HG03575 (cell line): ENCODE results near the gene BAX.

Source experiments
- ATAC-seq: cut with Tn5 transposase; IDR thresholded peaks from one replicate; pipeline ENCODE4 v1.9.1; 2021; ENCODE audit not compliant: unreplicated experiment, insufficient number of reproducible peaks, low FRiP score; ENCODE audit errors: extremely low read depth

BAX gene

GRCh38 chr19:48959341-48960239 lies 4.9 kb downstream of the BAX start:
- no peak for ATAC-seq

GRCh38 chr19:48961051-48961649 lies 6.5 kb downstream of the BAX start:
- no peak for ATAC-seq

- ATAC-seq, result no peak
Measured at GRCh38 chr19:48961673-48962028, 7.0 kb downstream of the BAX start.

GRCh38 chr19:48962029-48962848 lies 7.6 kb downstream of the BAX start:
- ATAC-seq, result no peak

- ATAC-seq, result no peak
Measured at GRCh38 chr19:48962849-48963165, 8.1 kb downstream of the BAX start.

GRCh38 chr19:48963371-48964204 lies 8.9 kb downstream of the BAX start:
- ATAC-seq, result no peak

GRCh38 chr19:48964205-48965039 lies 9.7 kb downstream of the BAX start:
- no peak for ATAC-seq

GRCh38 chr19:48965040-48965805 lies 10.5 kb downstream of the BAX start, which contains the start of gene FTL:
Gene FTL, plus strand, starts transcription at chr19:48965309. Its CDS starts 199 bp downstream, at chr19:48965508.
- ATAC-seq, result no peak

- ATAC-seq, result no peak
Measured at GRCh38 chr19:48965806-48966540, 11.3 kb downstream of the BAX start.

- no peak for ATAC-seq
Measured at GRCh38 chr19:48966541-48967345, 12.1 kb downstream of the BAX start.

GRCh38 chr19:48967346-48968178 lies 12.9 kb downstream of the BAX start:
- no peak for ATAC-seq

- no peak for ATAC-seq
Measured at GRCh38 chr19:48968179-48968661, 13.5 kb downstream of the BAX start.

- ATAC-seq, result no peak
Measured at GRCh38 chr19:48968813-48969218, 14.1 kb downstream of the BAX start.

GRCh38 chr19:48969276-48970138 lies 14.8 kb downstream of the BAX start:
- ATAC-seq, result no peak
